Testis (tissue), 2 donors: ENCODE measurements around the gene NUDT15.

Experiments
- POLR2A ChIP-seq: fragments of 450-650 bp; IDR thresholded peaks from one replicate; pipeline ENCODE4 v1.6.1; 2017; ENCODE audit warnings: antibody characterized with exemption, mild to moderate bottlenecking, moderate library complexity
- TF ChIP-seq, protein P1 (sequence below), 3 experiments: fragments of 450-650 bp in 2 of 3; fragments of 200-600 bp in 1 of 3; sonication (generic) in 1 of 3; IDR thresholded peaks; one replicate each; pipeline ENCODE4 v1.5.1; 2016 to 2019; ENCODE audit warnings: antibody characterized with exemption in 3 of 3, mild to moderate bottlenecking in 2 of 3, moderate library complexity in 1 of 3

DNA sequence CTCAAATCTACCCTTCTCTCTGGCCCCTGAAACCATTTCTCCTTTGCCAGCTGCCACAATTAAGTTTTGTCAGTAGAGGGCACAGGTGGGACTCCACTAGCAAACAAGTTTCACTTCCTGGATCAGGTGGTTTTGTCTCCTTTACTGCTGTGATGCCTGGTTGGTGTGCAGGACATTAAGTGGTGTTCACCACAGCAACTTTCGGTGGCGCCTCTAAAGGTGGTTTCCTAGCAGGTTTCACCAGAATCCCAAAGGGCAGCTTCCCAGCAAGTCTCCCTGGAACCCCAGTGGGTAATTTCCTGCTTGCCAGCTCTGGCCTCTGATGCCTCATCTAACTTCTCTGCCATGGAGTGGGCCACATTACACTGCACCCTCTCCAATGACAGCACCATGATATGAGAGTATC is 40.7 kb downstream of the NUDT15 start:
- TF ChIP-seq, protein P1, sequence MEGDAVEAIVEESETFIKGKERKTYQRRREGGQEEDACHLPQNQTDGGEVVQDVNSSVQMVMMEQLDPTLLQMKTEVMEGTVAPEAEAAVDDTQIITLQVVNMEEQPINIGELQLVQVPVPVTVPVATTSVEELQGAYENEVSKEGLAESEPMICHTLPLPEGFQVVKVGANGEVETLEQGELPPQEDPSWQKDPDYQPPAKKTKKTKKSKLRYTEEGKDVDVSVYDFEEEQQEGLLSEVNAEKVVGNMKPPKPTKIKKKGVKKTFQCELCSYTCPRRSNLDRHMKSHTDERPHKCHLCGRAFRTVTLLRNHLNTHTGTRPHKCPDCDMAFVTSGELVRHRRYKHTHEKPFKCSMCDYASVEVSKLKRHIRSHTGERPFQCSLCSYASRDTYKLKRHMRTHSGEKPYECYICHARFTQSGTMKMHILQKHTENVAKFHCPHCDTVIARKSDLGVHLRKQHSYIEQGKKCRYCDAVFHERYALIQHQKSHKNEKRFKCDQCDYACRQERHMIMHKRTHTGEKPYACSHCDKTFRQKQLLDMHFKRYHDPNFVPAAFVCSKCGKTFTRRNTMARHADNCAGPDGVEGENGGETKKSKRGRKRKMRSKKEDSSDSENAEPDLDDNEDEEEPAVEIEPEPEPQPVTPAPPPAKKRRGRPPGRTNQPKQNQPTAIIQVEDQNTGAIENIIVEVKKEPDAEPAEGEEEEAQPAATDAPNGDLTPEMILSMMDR (IDR thresholded peaks at IDR 0.05) = no peak
- TF ChIP-seq POLR2A = no peak
